Measurements from ENCODE around the gene FOXN3. TPM values are rescaled to one million over a fixed set of nuclear protein-coding genes. Genes with fewer than 3 reads are reported as not detected.
A peak's percentile ranks its signal among the peaks of the same experiment; 100 is the strongest.

The FOXN3 gene
- total RNA-seq, 2 donors from 2014 or later: 42.3 to 61.6 TPM

DNA sequence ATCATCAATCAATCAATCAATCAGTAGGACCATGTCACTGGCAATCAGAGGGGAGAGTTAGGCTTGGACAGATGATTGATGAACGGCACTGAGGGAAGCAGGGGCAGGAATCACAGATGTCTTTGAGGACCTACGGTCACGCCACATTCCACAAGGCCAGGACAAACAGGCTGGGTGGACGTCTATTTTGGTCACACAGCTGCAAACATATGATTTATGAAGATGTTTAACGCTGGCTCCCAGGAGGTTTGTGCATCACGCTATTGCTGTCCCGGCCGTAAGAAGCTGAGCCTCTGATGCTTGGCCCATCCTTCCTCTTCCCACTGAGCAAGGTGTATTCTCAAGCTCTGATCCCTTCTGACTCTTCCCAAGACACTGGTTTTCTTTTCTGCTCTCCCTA lies 160.8 kb downstream of the FOXN3 start:
- no peaks in the 10 kb centered on the region for H3K9me3 ChIP-seq
- intact Hi-C loops (cut with DNase I): no loop called here
- H3K27ac ChIP-seq: no peak overlapping the region
- H3K36me3 ChIP-seq (replicated peaks in 1 of 2; ENCODE audit: insufficient read depth in 1 of 2, low read depth in 2 of 2): no peaks in the 10 kb centered on the region
- ATAC-seq (no peak), DNase-seq (no peak)
- WGBS, 2 donors: 72 to 74% methylated on average over 8 of the region's 8 CpGs
- H3K4me1 ChIP-seq: no peaks in the 10 kb centered on the region
- TF ChIP-seq POLR2A (IDR thresholded peaks at IDR 0.05) (no peak), CTCF (IDR thresholded peaks at IDR 0.05) (no peak)
- no peaks in the 10 kb centered on the region for H3K27me3 ChIP-seq
- H3K4me3 ChIP-seq: no peak overlapping the region

DNA sequence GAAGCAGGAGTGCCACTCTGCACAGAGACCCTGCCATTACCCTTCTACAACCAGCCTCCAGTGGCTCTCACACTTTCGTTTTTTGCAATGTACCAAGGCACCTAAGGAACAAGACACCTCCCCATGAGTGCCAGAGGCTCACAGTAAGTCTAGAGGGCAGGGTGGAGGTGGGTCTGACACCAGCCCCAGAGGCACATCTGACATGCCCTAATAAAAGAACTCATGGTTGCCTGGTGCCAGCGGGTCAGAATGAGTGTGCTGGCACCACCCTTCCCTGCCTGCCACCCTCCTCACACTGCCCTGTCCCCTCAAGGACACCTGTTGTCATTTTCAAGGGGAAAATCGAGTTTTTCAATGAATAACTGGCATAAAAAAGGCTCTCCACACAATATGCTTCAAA lies 161.2 kb downstream of the FOXN3 start:
- DNase-seq (no peak), ATAC-seq (peak; percentile 27)
- no peaks in the 10 kb centered on the region for H3K36me3 ChIP-seq (replicated peaks in 1 of 2; ENCODE audit: insufficient read depth in 1 of 2, low read depth in 2 of 2)
- intact Hi-C loops (cut with DNase I): no loop called here
- H3K4me3 ChIP-seq: no peak overlapping the region
- no peaks in the 10 kb centered on the region for H3K27me3 ChIP-seq
- TF ChIP-seq POLR2A (IDR thresholded peaks at IDR 0.05) (no peak), CTCF (IDR thresholded peaks at IDR 0.05) (no peak)
- H3K9me3 ChIP-seq: no peaks in the 10 kb centered on the region
- no peaks in the 10 kb centered on the region for H3K4me1 ChIP-seq
- no peak overlapping the region for H3K27ac ChIP-seq
- WGBS, 2 donors: 56 to 78% methylated on average over 2 to 3 of the region's 3 CpGs

DNA sequence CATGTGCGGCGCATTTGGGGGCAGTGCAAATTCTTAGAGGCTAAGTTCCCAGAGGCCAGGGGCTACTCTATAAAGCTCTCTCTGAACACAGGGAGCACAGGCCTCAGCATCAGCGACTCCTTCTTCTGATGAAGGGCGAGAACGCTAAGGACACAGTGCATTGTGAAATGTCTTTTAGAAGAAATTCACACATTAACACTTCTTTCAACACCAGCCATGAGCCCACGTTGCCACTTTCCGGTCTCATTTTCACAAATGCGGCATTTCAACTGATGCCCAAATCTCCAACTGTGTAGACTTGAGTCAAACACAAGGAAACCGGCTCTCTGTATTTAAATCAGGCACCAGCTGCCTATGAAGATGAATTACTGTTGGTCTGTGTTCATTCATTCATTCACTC lies 162.0 kb downstream of the FOXN3 start:
- H3K27ac ChIP-seq: no peak overlapping the region
- 97 to 98% methylated on average over 9 of the region's 9 CpGs for WGBS, 2 donors
- no peaks in the 10 kb centered on the region for H3K36me3 ChIP-seq (replicated peaks in 1 of 2; ENCODE audit: insufficient read depth in 1 of 2, low read depth in 2 of 2)
- DNase-seq: no peak
- H3K27me3 ChIP-seq: no peaks in the 10 kb centered on the region
- ATAC-seq: no peak
- intact Hi-C loops (cut with DNase I): no loop called here
- no peaks in the 10 kb centered on the region for H3K4me1 ChIP-seq
- no peak for TF ChIP-seq CTCF (IDR thresholded peaks at IDR 0.05)
- TF ChIP-seq POLR2A (IDR thresholded peaks at IDR 0.05): no peak
- no peaks in the 10 kb centered on the region for H3K9me3 ChIP-seq
- H3K4me3 ChIP-seq: no peak overlapping the region

GRCh38 chr14:89254166-89254909 lies 162.7 kb downstream of the FOXN3 start:
- WGBS, 2 donors: 88% methylated on average over 12 of the region's 12 CpGs

GRCh38 chr14:89252887-89253532 lies 164.0 kb downstream of the FOXN3 start:
- Histone ChIP-seq H3K27ac (no peak overlapping the region), H3K36me3 (replicated peaks in 1 of 2; ENCODE audit: insufficient read depth in 1 of 2, low read depth in 2 of 2) (no peaks in the 10 kb centered on the region), H3K27me3 (no peaks in the 10 kb centered on the region), H3K4me1 (no peaks in the 10 kb centered on the region), H3K4me3 (no peak overlapping the region), H3K9me3 (no peaks in the 10 kb centered on the region)
- DNase-seq (no peak), ATAC-seq (no peak)
- TF ChIP-seq CTCF (IDR thresholded peaks at IDR 0.05) (peak in 1 of 7 experiments; percentile 5), POLR2A (IDR thresholded peaks at IDR 0.05) (no peak)
- intact Hi-C loops (cut with DNase I): no loop called here
- 80 to 82% methylated on average over 15 of the region's 15 CpGs for WGBS, 2 donors

More at GRCh38 chr14:89254166-89254909, 162.7 kb downstream of the FOXN3 start:
- Histone ChIP-seq H3K9me3 (no peaks in the 10 kb centered on the region), H3K36me3 (replicated peaks in 1 of 2; ENCODE audit: insufficient read depth in 1 of 2, low read depth in 2 of 2) (no peaks in the 10 kb centered on the region), H3K4me1 (no peaks in the 10 kb centered on the region), H3K27ac (no peak overlapping the region), H3K27me3 (no peaks in the 10 kb centered on the region), H3K4me3 (no peak overlapping the region)
- no peak for TF ChIP-seq POLR2A (IDR thresholded peaks at IDR 0.05)
- ATAC-seq (no peak), DNase-seq (no peak)
- intact Hi-C loops (cut with DNase I): no loop called here
